Adrenal gland (tissue), 12 donors: ENCODE results near the gene ABCA10. TPM values are rescaled to one million over a fixed set of nuclear protein-coding genes. Genes with fewer than 3 reads are reported as not detected.
"Not testable (repeated sequence)": the region's sequence is repeated elsewhere in the genome, so short reads cannot be mapped to it uniquely, and the experiment has no call there.

Experiments
- DNase-seq, 7 donors: peaks; one replicate each; pipeline ENCODE4 v3.0.0-alpha.2; 2019 to 2020
- H3K27ac ChIP-seq, 5 donors: fragments of 200-600 bp; sonication (generic) in 4 of 5; 1 replicate in 3 of 5; 2 replicates in 2 of 5; pipeline versions ENCODE4 v1.5.1 to v1.8.0; 2016 to 2020; ENCODE audit warnings: mild to moderate bottlenecking in 1 of 5
- H3K27me3 ChIP-seq: fragments of 200-600 bp; 2 replicates; pipeline ENCODE4 v1.8.0; 2021
- H3K36me3 ChIP-seq, 2 donors: fragments of 200-600 bp; replicated peaks in 1 of 2; 1 replicate in 1 of 2; 2 replicates in 1 of 2; pipeline versions ENCODE4 v1.5.1 to v1.8.0; 2018 to 2022
- H3K4me1 ChIP-seq, 2 donors: fragments of 200-600 bp; replicated peaks in 1 of 2; 1 replicate in 1 of 2; 2 replicates in 1 of 2; pipeline versions ENCODE4 v1.5.1 to v1.8.0; 2018 to 2021
- H3K4me3 ChIP-seq, 4 donors: fragments of 200-600 bp; sonication (generic) in 3 of 4; one replicate each; pipeline ENCODE4 v1.5.1; 2016 to 2018
- H3K9me3 ChIP-seq, 3 donors: fragments of 200-600 bp; sonication (generic) in 1 of 3; replicated peaks in 1 of 3; 1 replicate in 2 of 3; 2 replicates in 1 of 3; pipeline versions ENCODE4 v1.5.1 to v1.8.0; 2016 to 2021
- POLR2A ChIP-seq, 2 donors: fragments of 450-650 bp; IDR thresholded peaks; one replicate each; pipeline ENCODE4 v1.6.1; 2017; ENCODE audit warnings: antibody characterized with exemption in 2 of 2, mild to moderate bottlenecking in 2 of 2, moderate library complexity in 1 of 2
- WGBS, 4 donors: extraction: QIAGEN DNeasy Blood & Tissue Kit in 2 of 4; methylation state at CpG; one replicate each; pipeline versions ENCODE4 v1.1.5 to v1.1.7; 2013 to 2017; 5-methylcytosine and 5-hydroxymethylcytosine counted together
- intact Hi-C, 2 donors: fragments of 100-400 bp; cut with DNase I; formaldehyde crosslinking; loops; one replicate each; pipeline versions ENCODE4 v1.14.1 to v1.15.0; 2022 to 2023
- polyA plus RNA-seq, 3 donors: library from polyadenylated mRNA; stranded (reverse); fragments of 200-250 nt in 2 of 3; fragments of 350-450 nt in 1 of 3; fragmentation: Illumina TruSeq in 1 of 3; extraction: RNeasy Lipid Tissue Mini Kit (QIAGEN cat#74804) in 1 of 3; gene quantifications; one replicate each; pipeline ENCODE4 v1.2.3, GENCODE V29; 2013 to 2014
- total RNA-seq, 9 donors: library from RNA; depleted of rRNA in 4 of 9; stranded (reverse); fragments of >200 nt in 4 of 9; fragments of 120-200 nt in 1 of 9; fragmentation: NEBNext Ultra II Directional in 1 of 9; extraction: Animal tissue kit (Norgen Biotek cat#: 25700) in 1 of 9; gene quantifications; one replicate each; pipeline versions ENCODE4 v1.1.0 to v1.2.4, GENCODE V29; 2013 to 2023
- TF ChIP-seq, protein P1 (sequence below), 6 experiments: fragments of 450-650 bp in 4 of 6; fragments of 200-600 bp in 2 of 6; sonication (generic) in 1 of 6; IDR thresholded peaks; 1 replicate in 5 of 6; 2 replicates in 1 of 6; pipeline versions ENCODE4 v1.5.1 to v1.8.0; 2016 to 2021; ENCODE audit warnings: antibody characterized with exemption in 6 of 6, mild to moderate bottlenecking in 2 of 6, moderate library complexity in 1 of 6
- donor health status: healthy with polysubstance abuse.
- donor health status: Bipolar disorder and iron deficiency.
- donor health status: DM: yes; HTN: yes; CAD: no.
- donor health status: DM: no; HTN: no; CAD: no.
- donor health status: DM: no; HTN: no; CAD: no.
- donor health status: DM: yes; HTN: yes; CAD: no.

The ABCA10 gene
- total and polyA plus RNA-seq, 12 donors: 0.24 to 28.2 (median 3.5) TPM

DNA sequence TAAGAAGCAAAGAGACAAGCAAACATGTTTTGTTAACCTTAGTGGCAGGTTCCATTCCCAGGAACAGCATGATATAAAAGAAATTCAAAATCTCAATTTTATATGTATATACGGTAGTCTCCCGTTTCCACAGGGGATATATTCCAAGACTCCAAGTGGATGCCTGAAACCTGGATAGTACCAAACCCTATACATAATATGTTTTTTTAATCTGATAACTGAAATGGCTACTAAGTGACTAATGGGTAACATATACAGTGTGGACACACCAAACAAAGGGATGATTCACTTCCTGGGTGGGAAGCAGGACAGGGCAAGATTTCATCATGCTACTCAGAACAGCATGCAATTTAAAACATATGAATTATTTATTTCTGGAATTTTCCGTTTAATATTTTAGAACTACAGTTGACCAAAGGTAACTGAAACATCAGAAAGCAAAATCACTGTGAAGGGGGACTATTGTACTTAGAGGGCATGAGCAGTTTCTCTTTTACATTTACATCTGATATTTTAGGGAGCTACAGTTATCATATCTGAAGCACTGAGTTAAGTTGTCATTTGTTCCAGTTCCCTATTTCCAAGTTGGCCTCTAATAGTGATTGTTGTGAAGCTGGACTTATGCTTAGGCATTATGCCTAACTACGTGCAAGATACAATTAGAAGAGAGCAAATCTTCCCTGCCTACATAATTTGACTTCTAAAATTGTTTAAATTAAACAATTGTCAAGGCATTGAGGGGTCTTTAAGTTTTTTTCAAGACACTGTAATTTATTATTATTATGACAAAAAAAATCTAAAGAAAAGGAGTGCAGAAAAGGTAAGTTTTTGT, 52.8 kb downstream of the ABCA10 start:
- no peaks in the 10 kb centered on the region for H3K9me3 ChIP-seq
- peak overlapping the region in 1 of 5 donors; percentile 45 for H3K27ac ChIP-seq
- H3K36me3 ChIP-seq: no peaks in the 10 kb centered on the region
- no peaks in the 10 kb centered on the region for H3K4me1 ChIP-seq
- peak overlapping the region in 1 of 4 donors; percentile 20 for H3K4me3 ChIP-seq
- TF ChIP-seq, protein P1, sequence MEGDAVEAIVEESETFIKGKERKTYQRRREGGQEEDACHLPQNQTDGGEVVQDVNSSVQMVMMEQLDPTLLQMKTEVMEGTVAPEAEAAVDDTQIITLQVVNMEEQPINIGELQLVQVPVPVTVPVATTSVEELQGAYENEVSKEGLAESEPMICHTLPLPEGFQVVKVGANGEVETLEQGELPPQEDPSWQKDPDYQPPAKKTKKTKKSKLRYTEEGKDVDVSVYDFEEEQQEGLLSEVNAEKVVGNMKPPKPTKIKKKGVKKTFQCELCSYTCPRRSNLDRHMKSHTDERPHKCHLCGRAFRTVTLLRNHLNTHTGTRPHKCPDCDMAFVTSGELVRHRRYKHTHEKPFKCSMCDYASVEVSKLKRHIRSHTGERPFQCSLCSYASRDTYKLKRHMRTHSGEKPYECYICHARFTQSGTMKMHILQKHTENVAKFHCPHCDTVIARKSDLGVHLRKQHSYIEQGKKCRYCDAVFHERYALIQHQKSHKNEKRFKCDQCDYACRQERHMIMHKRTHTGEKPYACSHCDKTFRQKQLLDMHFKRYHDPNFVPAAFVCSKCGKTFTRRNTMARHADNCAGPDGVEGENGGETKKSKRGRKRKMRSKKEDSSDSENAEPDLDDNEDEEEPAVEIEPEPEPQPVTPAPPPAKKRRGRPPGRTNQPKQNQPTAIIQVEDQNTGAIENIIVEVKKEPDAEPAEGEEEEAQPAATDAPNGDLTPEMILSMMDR (IDR thresholded peaks at IDR 0.05): no peak
- no peak for TF ChIP-seq POLR2A (IDR thresholded peaks at IDR 0.05)
- H3K27me3 ChIP-seq: no peaks in the 10 kb centered on the region
- no peak for DNase-seq
- WGBS, 4 donors: 79 to 92% (median 84%) methylated on average over 4 of the region's 4 CpGs
- intact Hi-C loops: no loop called here

DNA sequence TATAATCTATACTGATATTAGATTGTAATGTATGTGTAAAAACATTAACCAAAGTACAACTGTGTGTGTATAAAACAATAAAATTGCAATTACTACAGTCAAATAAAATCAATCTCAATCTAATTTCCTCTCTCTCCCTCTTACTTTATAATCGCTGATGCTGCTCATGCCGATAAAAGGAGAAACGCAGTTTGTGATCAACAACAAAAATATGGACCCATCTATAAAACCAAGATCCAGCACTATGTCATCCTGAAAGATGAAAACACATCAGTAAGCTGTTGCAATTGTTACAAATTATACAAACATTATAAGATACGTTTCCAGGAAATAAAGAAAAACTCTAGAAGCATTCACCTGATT, 53.4 kb downstream of the ABCA10 start:
- no peaks in the 10 kb centered on the region for H3K4me1 ChIP-seq
- DNase-seq: no peak
- no peak overlapping the region for H3K27ac ChIP-seq
- intact Hi-C loops: no loop called here
- H3K36me3 ChIP-seq: no peaks in the 10 kb centered on the region
- H3K27me3 ChIP-seq: no peaks in the 10 kb centered on the region
- H3K4me3 ChIP-seq: no peak overlapping the region
- TF ChIP-seq, protein P1 (IDR thresholded peaks at IDR 0.05): no peak
- TF ChIP-seq POLR2A (IDR thresholded peaks at IDR 0.05): no peak
- 92 to 94% (median 92%) methylated on average over 4 of the region's 4 CpGs for whole genome bisulfite sequencing, 4 donors
- H3K9me3 ChIP-seq: no peaks in the 10 kb centered on the region

DNA sequence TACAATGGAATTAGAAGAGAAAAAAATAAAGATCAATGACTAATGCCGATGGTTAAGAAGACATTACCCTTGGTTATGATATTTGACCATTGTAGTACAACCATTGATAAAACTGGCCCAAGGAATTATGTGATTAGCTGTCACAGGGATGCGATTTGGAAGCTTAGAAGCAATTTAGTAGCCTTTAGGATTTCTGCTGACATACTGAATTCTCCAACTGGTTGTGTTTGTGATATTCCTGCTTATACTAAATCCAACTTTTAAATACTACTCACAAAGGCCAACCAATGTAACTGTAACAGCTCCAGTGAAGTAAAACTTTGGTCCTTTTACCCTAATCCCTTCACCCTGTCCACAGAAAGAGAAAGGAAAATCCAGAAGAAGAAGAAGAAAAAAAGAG, 55.5 kb downstream of the ABCA10 start:
- DNase-seq: no peak
- intact Hi-C loops: no loop called here
- Histone ChIP-seq H3K9me3 (no peaks in the 10 kb centered on the region), H3K4me1 (no peaks in the 10 kb centered on the region), H3K27ac (no peak overlapping the region), H3K27me3 (no peaks in the 10 kb centered on the region), H3K36me3 (no peaks in the 10 kb centered on the region), H3K4me3 (no peak overlapping the region)
- TF ChIP-seq, protein P1 (IDR thresholded peaks at IDR 0.05): no peak
- no peak for TF ChIP-seq POLR2A (IDR thresholded peaks at IDR 0.05)
- WGBS, 4 donors: 48 to 72% (median 64%) methylated on average over 2 of the region's 2 CpGs

- Histone ChIP-seq H3K4me3 (no peak overlapping the region), H3K36me3 (no peaks in the 10 kb centered on the region), H3K4me1 (no peaks in the 10 kb centered on the region), H3K27ac (no peak overlapping the region), H3K27me3 (no peaks in the 10 kb centered on the region), H3K9me3 (no peaks in the 10 kb centered on the region)
- no peak for DNase-seq
- intact Hi-C loops: no loop called here
- TF ChIP-seq POLR2A (IDR thresholded peaks at IDR 0.05): no peak
- TF ChIP-seq, protein P1 (IDR thresholded peaks at IDR 0.05): no peak
Measured at GRCh38 chr17:69170377-69170776, 58.2 kb downstream of the ABCA10 start.

- H3K9me3 ChIP-seq, H3K27me3 ChIP-seq, H3K36me3 ChIP-seq, DNase-seq, H3K4me3 ChIP-seq, intact Hi-C loops, H3K27ac ChIP-seq, H3K4me1 ChIP-seq: not testable (repeated sequence)
Measured at GRCh38 chr17:69168642-69169041, 60.0 kb downstream of the ABCA10 start.
